HG02852 (cell line): ENCODE results near the gene VN1R5.

Source experiments
- ATAC-seq: cut with Tn5 transposase; IDR thresholded peaks from one replicate; pipeline ENCODE4 v1.9.1; 2021; ENCODE audit warnings: mild to moderate bottlenecking, moderate library complexity; ENCODE audit not compliant: unreplicated experiment

VN1R5 gene

GRCh38 chr1:247299723-247300381 is 44.0 kb downstream of the VN1R5 start:
- no peak for ATAC-seq

DNA sequence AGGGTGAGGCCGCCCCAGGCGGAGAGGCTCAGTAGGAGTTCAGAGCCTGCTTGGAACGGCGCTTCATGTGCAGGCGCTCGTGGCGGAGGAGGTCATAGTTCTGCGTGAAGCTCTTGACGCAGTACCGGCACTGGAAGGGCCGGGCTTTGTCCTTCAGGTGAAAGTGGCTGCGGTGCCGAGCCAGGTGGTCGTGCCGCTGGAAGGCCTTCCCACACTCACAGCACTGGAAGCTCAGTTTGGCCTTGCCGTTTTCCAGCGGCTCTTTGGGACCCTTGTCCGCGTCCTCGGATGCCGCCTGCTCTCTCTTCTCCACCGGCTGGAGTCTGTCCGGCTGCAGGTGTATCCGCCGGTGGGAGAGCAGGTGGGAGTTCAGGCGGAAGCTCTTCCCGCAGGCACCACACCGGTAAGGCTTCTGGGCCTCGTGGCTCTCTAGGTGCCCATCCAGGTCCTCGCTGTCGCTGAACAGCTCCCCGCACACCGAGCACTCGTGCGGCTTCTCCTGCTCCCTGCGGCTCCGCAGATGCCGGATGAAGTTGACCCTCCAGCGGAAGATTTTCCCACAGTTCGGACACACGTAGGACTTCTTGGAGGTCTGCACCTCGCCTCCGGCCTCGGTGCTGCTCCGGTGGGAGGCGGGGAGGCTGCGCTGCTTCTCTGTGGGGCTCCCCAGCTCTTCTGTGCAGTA is 44.8 kb downstream of the VN1R5 start:
- no peak for ATAC-seq

GRCh38 chr1:247301176-247301540 is 45.3 kb downstream of the VN1R5 start:
- ATAC-seq = no peak

DNA sequence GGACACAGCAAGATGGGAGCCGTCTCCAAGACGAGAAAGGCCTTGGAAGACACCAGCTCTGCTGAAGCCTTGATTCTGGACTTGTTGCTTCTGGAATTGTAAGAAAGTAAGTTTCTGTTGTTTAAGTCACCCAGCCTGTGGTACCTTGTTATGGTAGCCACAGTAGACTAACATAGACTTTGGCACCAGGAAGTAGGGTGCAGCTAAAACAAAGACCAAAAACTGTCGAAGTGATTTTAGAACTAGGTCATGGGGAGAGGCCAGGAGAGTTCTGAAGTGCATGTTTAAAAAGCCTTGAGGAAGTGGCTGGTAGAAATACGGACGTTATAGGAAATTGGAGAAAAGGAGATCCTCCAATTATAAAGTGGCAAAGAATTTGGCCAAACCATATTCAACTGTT is 47.3 kb downstream of the VN1R5 start:
- ATAC-seq = no peak

- ATAC-seq = no peak
These were observed 48.2 kb downstream of the VN1R5 start for GRCh38 chr1:247304031-247304430.
